ENCODE data around the gene PLCH1.

Gene PLCH1

DNA sequence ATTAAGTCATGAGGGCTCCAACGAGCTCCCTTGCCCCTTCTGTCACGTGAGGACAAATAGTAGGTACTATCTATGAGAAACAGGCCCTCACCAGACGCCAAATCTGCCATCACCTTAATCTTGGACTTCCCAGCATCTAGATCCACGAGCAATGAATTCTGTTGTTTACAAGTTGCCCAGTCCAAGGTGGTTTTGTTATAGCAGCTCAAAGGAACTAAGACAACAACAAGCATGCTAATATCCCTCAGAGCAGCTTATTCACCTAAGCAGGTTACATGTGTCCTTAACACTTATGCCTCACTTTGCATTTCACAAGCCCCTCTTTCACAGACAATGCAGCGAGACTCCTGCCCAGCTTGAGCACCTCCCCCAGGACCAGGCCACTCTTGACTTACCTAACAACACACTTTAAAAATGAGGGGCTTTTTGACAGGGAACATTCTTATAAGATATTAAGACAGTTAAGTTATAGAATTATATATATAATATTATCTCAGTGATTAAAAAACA is 219.5 kb downstream of the PLCH1 start:
- TF ChIP-seq CTCF (IDR thresholded peaks at IDR 0.05): no peak

- no peak for TF ChIP-seq CTCF (IDR thresholded peaks at IDR 0.05)
Measured at GRCh38 chr3:155520463-155520862, 224.4 kb downstream of the PLCH1 start.

GRCh38 chr3:155519078-155519477 is 225.8 kb downstream of the PLCH1 start:
- TF ChIP-seq CTCF (IDR thresholded peaks at IDR 0.05): no peak

- TF ChIP-seq CTCF (IDR thresholded peaks at IDR 0.05): no peak
Measured at GRCh38 chr3:155517903-155518302, 227.0 kb downstream of the PLCH1 start.

DNA sequence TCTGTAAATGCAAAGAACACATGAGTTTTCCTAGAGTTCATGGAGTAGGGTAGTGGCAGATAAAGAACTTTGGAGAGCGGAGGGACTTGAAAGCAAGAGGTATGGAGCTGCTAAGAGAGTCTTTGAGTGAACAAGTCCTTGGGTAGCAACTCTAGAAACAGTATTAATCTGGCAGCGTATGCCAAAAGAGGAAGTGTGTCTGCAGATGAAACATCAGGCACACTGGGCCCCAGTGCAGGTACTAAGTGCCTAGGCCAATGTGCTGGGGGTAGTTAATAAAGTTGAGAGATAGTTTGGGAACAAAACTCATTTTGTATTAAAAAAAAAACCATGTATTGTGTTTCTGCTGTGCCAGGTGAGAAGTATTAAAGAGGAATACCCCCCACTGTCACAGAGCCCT is 228.4 kb downstream of the PLCH1 start:
- TF ChIP-seq CTCF (IDR thresholded peaks at IDR 0.05): no peak

DNA sequence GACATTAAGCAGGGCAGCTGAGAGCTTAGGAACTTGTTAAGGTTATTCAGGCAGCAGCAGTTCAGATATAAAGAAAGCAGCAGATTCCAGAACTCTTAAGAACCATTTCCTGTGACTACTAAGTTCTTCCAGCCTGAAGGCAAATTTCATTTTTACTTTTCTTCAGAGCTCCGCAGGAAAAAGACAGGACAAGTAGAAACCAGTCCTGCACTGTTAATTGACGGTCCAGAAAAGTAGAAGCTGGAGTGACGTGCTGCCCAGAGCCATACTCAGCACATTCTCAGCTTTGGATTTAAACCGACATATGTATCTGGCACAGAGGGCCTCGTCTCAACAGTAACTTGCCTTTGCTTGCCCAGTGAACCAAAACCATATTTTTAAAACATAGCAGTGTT is 232.0 kb downstream of the PLCH1 start:
- TF ChIP-seq CTCF (IDR thresholded peaks at IDR 0.05): no peak

DNA sequence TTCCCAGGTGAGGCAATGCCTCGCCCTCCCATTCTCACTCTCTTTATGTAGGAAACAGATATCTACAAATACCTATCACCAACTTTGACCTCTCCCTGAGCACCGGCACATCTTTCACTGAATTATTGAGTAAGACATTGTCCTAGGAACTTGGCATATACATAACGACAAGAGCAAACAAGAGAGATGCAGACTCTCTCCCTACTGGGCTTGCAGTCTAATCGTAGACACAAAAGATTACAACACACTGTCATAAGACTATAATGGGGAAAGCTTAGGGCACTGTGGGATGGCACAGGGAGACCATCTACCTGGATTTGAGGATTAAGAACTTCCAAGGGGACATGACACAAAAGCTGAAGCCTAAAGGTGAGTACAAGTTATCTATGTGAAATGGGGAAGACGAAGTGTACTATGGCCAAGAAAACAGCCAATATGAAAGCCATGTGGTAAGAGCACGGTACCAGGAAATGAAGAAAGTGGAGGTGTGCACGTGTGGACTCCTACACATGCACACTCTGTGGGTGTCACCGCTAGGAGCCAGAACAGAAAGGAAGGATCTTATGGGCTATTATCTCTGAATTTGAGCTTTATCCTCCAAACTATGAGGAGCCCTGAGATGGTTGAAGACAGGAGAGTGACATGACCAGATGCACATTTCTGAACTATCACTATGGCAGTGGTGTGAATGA is 232.6 kb downstream of the PLCH1 start:
- TF ChIP-seq CTCF (IDR thresholded peaks at IDR 0.05): no peak

- TF ChIP-seq CTCF (IDR thresholded peaks at IDR 0.05): no peak
Measured at GRCh38 chr3:155504682-155505081, 240.2 kb downstream of the PLCH1 start.

All from LNCAP (cell line).